NK-92 (cell line): ENCODE data around the gene FAT1.

ENCODE experiments used
- DNase-seq: peaks from one replicate; lab custom pipeline; 2025; ENCODE audit not compliant: unreplicated experiment; lab: John Stamatoyannopoulos, UW

The FAT1 gene

DNA sequence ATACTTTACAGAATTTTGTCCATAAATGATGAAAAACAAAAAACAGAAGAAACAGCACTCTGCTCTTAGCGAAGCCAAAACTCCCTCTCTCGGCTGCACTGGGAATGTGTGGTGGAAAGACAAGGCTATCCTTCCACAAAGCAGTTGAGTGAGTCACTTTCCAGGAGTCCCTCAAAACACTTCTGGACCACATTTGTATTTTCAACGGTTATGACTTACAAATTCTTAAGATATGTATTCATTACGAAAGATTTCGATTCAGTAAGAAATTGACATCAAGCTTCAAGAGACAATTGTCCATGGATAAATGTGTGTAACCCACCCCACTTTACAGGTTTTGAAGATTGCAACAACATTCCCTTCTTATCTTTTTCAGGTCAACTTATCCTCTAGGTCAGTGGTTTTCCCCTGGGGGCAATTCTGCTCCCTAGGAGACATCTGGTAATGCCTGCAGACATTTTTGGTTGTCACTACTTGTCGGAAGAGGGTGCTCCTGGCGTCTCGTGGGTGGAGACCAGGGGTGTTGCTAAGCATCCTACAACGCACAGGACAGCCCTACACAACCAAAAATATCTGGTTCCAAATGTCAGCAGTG lies 101.6 kb downstream of the FAT1 start:
- DNase-seq: no peak

DNA sequence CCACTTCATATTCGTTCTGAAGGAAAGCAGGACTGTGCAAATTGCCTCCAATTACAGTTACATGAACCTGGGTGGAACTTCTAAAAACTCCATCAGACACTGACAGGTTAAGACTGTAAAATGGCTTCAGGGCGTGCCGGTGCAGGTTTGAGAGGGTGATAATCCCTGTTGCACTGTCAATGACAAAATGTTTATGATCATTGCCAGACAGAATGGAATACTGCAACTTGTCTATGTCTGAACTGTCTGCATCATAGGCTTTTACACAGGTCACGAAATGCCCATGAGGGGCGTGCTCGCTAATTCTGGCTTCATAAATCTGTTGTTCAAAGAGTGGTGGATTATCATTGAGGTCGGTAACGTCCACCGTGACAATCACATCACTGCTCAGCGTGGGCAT lies 104.6 kb downstream of the FAT1 start:
- DNase-seq: no peak

DNA sequence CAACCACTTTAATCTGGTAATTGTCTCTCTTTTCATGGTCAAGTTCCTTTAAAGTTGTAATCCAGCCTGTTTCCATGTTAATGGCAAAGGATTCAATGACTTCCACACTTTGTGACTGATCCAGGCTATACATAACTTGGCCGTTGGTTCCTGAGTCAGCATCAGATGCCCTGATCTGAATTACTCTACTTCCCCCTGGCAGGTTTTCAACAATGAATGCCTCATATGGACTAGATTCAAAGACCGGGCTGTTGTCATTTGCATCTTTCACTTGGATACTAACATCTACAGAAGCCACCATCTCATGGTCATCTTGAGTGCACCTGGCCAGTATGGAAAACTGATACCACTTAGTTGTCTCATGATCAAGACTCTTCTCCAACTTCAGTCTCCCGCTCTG lies 105.7 kb downstream of the FAT1 start:
- no peak for DNase-seq

DNA sequence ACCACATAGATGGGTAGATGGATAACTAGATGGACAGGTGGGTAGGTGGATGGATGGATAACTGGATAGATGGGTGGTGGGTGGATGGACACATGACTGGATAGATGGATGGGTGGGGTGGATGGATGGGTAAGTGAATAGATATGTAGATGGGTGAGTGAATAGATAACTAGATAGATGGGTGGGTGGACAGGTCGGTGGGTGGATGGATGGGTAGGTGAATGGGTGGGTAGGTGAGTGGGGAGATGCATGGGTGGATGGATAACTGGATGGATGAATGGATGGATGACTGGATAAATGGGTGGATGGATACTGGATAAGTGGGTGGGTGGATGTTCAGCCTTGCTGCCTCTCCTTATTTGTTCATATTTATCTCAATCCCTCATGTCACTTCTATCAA lies 116.2 kb downstream of the FAT1 start:
- DNase-seq: no peak

DNA sequence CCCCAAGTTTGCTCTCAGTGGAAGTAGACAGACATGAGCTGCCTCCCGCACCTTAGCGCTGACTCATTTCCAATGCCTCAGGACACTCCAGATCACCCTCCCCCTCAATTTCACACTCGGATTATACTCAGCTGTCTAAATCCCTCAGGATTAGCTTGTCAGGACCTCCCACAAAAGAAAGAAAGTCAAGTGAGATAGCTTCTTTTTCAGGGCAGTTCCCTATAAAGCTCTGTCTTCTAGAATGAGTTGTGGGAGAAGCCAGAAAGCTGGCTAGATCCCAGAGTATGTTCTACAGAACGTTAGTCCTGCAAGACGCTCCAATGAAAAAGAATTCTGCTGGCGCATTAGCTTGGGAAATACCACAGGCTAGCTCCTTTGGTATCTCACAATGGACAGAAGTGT lies 117.1 kb downstream of the FAT1 start:
- no peak for DNase-seq

DNA sequence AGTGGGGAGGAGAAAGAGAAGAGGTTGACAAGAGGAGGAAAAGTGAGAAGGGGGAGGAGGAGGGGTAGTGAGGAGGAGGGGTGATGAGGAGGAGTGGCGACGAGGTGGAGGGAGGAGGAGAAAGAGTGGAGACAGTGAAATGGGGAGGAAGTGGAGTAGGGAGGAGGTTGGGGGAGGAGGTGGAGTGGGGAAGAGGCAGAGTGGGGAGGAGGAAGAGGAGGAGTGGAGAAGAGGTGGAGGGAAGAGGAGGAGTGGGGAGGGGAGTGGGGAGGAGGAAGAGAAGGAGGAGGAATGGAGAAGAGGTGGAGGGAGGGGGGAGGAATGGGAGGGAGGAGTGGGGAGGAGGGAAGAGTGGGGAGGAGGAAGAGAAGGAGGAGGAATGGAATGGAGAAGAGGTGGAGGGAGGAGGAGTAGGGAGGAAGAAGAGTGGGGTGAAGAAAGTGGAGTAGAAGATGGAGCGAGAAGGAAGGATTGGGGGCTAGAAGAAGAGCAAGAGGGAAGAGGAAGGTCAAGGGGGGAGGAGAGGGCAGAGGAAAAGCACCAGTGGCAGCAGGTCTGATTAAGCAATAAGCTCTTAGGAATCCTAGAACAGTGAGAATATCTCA lies 118.3 kb downstream of the FAT1 start:
- DNase-seq: no peak

DNA sequence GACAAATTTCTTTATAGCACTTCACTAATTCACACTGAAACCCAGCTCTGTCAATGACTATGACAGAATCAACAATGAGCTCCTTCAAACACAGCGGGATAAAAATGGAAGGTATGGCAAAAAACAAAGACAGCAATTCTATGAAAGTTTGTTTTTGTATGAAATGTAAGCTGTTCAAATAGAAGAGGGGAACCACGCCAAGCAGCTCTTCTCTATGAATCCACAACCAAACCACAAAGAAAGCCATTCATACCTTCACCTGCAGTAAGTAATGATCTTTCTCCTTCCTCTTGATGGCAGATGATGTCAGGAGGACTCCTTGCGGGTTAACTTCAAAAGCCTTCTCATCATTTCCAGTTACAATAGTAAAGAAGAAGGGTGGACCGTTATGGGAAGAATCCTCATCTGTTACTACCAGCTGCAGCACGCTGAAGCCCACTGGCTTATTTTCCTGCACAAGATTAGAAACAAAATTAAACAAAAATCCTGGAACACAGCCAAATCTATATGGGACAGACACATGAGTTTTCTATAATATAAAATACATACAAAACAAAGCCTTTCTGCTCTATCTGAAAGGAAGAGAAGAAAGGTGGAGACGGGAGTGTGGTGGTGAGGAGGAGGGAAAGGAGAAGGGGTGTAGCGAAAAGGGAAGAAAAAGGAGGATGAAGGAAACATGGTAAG lies 119.4 kb downstream of the FAT1 start:
- no peak for DNase-seq

DNA sequence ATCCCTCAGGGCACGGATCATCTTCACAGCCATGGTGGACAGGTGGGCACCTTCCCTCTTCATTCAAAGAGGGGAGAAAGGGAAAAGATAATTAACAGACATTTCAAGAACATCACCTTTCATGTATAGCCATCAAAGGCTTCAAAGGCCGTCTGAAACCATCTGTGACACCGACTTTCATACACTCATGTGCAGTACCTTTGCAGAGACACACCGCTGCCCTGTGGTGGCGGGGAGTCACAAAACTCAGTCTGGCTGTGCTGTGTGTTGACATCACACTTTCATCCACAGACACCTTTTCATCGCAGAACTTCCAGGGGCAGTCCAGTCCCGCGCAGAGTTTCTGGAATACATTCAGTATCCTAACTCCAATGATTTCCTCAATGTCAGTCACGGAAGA lies 120.7 kb downstream of the FAT1 start:
- DNase-seq: no peak

DNA sequence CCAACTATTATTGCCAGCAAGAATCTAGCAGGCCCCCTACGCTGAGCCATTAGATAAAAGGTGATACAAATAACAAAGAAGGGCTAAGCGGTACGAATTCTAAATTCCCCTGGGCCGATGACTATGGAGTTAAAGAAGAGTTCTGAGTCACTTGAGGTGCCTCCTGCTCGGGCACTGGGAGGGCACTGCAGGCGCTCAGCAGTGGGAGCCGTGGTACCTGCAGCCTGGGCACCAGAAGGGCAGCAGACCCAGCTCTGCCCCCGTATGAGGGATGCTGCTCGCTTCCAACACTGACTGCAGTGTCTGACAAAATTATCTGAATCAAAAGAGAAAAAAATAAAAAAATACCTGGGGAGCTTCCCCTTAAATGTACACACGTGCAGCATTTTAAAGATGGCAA lies 124.2 kb downstream of the FAT1 start:
- no peak for DNase-seq

DNA sequence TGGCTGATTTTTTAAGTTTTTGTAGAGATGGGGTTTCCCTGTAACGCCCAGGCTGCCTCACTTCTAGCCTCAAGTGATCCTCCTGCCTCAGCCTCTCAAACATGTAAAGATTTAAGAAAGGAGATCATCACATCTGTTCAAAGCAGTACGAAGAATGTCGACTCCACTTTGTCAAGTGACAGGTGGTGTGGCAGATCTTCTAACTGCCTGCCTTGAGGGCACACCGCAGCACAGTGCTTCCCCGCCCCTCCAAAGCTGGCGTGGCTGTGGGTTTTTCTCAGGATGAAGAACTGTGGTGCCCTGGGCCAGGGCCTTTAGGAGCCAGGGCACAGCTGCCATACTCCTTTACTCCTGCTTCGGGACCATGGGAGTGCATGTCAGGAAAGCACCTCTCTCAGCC lies 125.0 kb downstream of the FAT1 start:
- no peak for DNase-seq

DNA sequence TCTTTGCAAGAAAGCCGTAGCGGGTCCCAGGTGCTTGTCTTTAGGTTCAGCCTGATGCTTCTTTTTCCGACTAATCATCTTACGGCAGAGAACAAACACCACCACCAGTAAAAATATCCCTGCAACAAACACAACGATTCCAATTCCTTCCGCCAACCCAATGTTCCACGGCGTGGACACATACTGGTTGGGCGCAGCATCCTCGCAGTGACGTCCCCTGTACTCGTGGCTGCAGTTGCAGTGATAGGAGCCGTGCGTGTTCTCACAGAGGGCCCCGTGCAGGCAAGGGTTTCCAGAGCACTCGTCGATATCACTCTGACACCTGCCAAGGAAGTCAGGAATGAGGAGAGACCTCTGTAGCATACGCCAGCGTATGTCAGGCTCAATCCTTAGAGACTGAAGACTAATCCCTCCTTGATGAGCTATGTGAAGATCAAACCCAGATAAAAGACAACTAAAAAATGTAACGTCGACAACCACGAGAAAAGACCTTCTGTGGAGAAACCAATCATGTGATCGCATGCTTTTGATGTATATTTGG lies 126.7 kb downstream of the FAT1 start:
- DNase-seq: no peak

DNA sequence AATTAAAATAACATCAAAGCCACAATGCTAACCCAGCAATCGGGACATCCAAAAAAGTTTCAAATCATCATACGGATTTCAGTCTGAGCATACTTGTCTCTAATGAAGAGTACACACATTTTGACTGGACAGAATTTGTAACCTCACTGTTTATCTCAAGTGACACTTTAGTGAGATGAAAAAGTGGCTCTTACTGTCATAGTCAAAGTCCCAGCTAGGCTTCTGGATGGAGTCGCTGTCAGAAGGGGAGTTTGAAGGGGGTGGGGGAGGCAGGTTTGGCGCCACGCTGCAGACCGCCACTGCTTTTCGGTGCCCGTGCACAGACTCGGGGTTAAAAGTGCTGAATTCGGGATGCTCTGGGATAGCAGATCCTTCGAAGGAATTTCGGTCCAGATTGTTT lies 127.3 kb downstream of the FAT1 start:
- no peak for DNase-seq

DNA sequence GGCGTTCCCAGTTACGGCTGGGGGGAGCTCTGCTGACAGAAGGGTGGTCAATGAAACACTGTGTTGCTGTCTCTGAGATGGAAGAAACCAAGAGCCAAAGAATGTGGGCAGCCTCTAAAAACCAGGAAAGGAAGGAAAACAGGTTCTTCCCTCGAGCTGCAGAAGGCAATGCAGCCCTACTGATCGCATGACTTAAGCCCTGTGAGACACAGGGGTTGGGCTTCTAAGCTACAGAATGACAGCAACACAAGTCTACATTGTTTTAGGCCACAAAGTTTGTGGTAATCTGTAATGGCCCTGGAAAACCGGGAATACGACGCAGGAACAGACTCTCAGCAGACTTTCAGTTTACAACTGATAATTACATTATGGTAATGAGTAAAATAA lies 130.1 kb downstream of the FAT1 start:
- no peak for DNase-seq

DNA sequence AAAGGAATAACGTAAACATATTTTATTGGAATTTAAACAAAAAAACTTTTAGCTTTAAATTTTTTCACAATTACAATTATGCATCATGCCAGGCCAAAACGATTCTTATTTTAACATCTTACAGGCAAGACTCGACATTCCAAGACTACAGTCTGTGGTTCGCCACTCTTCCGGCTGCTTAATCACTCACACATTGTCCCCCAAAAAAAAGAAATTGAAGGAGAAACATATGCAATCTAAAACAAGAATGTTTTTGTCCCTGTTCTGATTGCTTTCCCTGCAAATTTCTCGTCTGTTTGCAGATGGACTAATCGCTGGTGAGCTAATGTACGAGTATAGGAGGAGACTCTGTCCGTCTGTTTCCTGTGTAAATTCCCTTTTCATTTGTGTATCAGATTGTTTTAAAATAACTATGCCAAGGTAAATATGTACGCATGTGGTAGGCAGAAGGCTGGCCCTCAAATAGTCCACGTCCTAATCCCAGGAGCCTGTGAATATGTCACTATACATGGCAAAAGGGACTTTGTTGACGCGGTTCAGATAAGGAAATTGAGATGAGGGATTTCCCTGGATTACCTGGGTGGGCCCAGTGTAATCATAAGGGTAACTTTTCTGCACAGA lies 130.6 kb downstream of the FAT1 start:
- no peak for DNase-seq

DNA sequence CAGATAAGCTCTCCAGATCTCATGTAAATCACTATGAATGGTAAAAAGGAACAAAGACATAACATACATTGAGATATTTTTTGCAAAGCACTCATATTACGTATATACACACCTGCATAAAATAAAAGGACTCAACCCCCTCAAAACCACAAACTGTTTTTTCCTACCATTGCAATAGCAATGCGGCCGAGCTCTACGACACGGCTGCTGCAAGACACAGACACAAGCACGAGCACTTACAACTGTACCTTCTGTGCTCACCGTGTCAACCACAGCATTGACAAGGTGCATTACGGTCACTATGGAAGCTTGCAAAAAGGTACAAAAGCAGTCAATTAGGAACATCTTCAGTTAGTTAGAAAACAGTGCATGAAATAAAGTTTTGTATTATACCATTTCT lies 131.2 kb downstream of the FAT1 start:
- no peak for DNase-seq

DNA sequence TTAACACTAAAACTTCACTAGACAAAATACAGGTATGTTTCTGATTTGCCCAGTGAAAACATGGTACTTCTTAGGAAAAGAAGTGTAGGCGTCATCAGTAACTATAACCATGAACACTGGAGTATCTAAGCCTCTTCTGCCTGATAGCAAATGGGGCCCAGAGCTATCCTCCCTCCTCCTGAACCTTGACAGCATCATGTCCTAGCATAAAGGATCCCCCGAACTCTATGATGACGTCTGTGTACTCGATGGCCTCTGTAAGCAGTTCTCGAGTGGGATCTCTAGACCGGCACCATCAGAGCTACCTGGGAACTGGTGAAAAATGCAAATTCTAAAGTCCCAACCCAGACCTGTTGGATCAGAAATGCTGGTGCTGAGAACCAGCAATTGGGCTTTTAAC lies 132.0 kb downstream of the FAT1 start:
- DNase-seq: no peak

DNA sequence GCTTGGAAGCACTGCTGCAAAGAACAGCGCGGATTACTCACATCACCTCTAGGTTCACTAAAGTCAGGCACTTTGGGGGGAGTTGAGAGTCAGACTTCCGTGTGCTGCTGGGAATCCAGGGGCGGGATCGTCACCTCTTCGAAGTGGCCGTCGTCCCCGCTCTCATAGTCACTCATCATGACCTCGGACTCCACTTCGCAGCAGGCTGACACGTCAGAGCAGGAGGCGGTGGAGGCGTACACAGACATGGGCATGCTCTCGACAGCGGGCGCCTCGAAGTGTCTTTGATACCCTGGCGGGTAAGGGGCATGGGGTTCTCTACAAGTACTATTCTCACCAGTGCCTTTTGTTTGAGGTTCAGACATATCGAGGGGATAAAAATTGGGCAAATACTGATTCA lies 135.2 kb downstream of the FAT1 start:
- DNase-seq: no peak

DNA sequence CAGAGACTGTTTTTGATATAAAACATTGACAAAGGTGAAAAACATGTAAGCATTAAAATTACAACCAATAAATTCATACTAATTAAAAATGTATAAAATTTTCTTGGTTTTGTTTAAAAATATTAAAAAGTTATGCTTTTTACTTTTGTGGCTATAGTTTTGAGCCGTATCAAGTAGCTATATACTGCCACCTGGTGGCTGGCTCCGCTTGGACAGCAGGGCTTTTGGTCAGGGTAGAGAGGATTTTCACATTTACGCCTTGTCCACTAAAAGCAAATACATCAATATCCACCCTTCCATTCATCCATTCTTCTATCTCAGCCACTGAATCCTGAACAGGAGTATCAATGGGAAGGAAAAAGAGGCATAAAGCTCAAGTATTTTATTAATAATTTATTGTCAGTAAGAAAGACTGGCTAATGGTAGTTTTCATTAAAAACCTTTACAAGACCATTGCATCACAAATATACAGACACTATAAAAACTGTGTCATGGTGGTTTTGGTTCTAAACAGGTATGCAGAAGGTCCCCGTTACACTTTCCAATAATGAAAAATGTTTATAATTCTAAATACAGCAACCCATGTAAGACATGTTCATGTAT lies 136.1 kb downstream of the FAT1 start:
- no peak for DNase-seq

DNA sequence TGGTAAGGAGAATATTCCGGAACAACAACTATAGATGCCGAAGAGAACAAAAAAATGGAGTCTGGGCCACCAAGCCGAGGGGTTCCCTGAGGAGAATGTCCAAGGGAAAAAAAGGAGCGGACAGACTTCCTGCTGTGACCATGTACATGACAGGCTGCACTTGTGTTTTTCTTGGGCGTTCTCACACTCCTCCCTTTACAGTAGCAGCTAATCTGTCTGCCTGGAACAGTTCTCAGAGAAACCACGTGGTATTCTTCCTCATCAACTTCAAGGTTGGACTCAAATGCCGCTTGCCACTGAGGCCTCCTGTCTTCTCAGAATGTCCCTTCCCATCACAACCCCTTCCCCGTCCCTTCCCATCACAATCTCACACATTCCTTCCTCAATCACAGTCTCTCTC lies 137.5 kb downstream of the FAT1 start:
- no peak for DNase-seq

DNA sequence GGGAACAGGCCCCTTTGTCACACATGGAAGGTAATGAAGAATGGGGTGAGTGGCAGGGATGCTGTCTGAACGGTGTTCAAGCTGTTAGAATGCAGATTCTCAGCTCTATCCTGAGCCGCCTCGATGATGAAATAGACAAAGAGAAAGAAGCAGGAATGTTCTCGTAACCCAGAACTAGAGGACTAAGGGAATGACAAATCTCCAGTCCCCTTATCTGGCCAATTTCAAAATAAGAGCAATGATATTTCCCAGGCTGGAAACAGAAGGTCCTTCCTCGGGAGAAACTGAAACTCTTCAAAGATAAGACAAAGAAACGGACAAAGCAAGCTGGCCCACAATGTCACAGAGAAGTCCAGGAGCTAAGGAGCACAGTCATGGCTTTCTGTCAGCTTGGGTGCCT lies 138.7 kb downstream of the FAT1 start:
- DNase-seq: no peak

DNA sequence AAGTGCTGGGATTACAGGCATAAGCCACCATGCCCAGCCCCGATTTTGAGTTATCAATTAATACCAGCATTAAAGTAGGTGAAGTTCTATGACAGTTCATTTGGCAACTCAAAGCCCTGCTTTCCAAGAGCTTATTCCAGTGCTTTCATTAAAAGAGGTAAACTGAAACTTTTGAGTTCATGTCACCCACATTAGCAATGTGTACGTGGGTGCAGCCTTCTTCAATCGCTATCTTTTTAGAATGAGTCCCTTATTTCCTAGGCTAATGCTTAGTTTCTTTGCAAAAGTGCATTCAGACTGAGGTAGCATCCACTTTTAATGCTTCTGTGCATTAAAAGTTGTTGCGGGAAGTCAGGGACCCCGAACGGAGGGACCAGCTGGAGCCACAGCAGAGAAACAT lies 142.2 kb downstream of the FAT1 start:
- DNase-seq: no peak

DNA sequence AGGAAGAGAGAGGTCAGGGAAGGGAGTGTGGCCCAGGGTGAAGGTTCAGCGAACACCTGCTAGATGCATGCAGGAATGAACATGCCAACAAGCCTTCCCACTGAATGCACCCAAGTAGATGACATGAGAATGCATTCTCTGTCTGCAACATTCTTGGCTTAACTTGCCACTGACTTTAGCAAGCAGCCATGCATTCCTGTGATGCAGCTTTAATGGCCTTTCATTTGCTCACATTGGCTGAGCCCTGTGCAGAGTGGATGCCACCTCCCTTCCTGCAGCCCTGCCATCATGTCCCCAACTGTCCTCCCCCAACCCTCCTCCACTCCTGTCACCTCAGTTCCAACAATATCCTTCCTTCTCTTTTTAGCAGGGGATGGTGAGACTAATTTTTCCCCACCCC lies 143.0 kb downstream of the FAT1 start:
- no peak for DNase-seq
